HG03432 (cell line): Measurements from ENCODE around the gene ANKRD6.
A peak's percentile ranks its signal among the peaks of the same experiment; 100 is the strongest.

Experiments
- ATAC-seq: cut with Tn5 transposase; IDR thresholded peaks from one replicate; pipeline ENCODE4 v1.9.1; 2021; ENCODE audit warnings: mild to moderate bottlenecking, moderate library complexity; ENCODE audit not compliant: unreplicated experiment

ANKRD6 gene

GRCh38 chr6:89412071-89413005, 20.6 kb upstream of the ANKRD6 start, which contains the start of gene RRAGD:
RRAGD (minus strand) TSS chr6:89412273; CDS start chr6:89411993, 280 bp downstream.
- ATAC-seq, result peak; percentile 83

DNA sequence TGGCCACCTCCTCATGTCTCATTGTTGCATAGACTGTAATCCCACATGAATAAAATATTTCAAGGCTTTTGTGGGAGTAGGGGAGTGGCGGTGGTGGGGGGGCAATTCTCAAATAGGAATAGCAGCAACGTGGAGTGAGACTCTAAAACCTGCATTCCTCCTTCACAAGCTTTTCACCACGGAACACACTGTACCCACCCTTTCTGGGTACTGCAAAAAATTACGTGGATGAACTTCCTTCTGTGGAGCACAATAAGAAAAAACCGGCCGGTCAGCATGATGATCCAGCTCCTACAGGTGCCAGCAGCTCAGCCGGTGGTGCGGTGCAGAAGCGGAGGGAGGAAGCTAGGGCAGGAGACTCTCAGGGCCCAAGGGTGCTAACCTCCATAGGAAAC, 19.9 kb upstream of the ANKRD6 start:
- no peak for ATAC-seq

DNA sequence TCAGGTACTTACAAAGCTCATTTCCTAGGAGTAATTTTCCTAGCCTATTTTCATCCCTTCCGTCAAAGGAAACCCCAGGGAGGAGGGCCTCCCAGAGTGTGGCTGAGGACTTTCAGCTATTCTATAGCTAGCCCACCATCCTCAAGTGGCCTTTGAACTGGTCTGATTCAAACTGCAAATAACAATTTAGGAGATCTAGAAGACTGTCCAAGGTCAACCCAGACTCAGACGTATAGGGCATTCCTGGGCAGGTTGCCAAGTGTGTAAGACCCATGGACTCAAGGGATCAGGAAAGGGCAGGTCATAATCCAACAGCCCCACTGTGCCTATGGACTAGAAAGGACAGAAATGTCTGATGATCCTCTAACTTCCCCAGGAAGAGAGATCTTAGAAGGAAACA, 18.7 kb upstream of the ANKRD6 start:
- ATAC-seq, result no peak

DNA sequence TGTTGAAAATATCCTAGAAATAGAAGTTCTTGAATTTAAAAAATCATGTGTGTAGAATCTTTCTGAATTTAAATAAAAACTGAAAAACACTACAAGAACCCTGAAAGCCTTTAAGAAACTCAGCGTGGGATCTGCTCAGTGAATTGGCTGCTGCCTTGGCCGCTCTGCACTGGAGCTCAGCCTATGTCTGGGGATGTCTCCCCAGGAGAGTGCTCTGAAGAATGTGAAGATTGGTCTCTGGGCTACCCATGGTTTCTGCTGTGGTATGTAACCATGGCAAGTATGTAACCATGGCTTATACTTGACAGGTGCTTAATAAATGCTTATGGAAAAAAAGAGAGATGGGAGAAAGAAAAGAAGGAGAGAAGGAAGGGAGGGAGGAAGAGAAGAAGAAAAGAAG, 17.8 kb upstream of the ANKRD6 start:
- no peak for ATAC-seq

DNA sequence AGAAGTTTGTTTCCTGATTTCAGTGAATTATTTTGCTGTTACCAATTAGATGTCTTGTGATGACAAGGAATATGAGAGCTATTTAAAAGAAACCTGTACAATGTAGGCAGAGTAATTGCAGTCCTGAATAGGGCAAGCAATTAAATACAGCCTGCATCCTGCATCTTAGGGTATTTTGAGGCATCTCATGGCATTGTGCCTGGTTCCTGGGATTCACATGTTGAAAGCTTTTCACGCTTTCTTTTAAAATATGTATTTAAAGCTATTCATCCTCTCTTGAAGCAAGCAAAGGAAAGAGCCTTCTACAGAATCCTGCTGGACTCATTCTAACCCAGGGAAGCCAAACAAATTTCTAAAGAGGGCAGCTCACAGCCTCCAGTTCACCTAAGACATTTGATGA, 16.2 kb upstream of the ANKRD6 start:
- ATAC-seq, result no peak

GRCh38 chr6:89430201-89430962, 2.6 kb upstream of the ANKRD6 start:
- no peak for ATAC-seq

DNA sequence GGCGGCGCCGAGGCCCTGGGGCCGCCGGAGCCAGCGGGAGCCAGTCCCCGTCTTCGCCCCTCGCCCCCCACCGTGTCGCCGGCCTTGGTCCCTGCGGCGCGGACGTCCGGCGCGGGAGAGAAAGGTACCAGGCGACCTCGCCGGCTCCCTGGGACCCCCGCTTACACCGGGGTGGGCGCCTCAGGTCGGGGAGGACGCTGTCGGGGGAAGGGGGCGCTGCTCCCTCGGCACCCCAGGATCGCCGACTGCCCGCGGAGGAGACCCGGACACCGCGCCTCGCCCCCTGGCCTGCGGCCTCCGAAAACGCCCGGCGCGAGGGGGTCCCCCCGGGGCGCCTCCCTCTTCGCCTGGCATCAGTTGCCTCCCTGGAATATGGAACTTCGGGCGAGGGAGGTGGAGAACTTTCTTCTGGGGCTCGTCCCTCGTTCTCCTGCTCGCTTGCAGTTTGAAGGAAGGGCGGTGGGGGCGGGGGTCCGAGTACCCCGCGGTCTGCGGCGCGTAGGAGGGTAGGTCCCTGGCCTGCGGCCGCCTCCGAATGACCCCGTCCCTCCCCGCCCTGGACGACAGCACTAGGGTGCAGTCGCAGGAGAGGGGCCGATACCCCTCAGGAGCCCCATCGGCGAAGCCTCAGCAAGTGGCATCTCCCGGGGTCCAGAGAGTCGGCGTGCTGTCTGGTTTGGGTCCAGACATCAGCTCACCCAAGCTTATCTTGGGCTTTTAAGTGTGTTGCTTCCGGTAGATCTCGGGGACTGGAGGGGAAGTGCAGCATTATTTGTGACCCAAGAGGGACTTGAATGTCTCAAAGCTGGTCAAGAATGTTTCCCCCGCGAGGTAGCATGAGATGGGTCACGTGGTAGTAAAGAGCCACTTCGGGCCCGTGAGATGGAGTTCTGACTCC, 549 bp downstream of the ANKRD6 start:
- ATAC-seq, result peak; percentile 46

DNA sequence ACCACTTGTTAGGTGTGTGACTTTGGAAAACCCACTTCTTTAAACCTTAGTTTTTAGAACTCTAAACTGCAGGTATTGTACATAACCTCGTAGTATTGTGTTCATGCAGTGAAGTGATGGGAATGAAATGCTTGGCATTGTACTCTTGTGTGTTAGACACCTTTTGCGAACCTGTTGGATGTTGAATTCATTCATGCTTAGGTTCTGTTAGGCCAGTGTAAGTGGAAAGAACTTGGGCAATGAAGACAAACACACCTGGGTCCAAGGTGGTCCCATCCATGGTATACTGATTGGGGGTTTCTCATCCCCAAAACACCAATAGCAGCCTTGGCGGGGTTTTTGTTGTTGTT, 1.2 kb downstream of the ANKRD6 start:
- no peak for ATAC-seq

GRCh38 chr6:89434954-89435353, 2.0 kb downstream of the ANKRD6 start:
- ATAC-seq, result no peak

GRCh38 chr6:89436226-89436625, 3.3 kb downstream of the ANKRD6 start:
- ATAC-seq, result no peak

- ATAC-seq, result no peak
Observed at GRCh38 chr6:89438248-89438647, 5.3 kb downstream of the ANKRD6 start.

DNA sequence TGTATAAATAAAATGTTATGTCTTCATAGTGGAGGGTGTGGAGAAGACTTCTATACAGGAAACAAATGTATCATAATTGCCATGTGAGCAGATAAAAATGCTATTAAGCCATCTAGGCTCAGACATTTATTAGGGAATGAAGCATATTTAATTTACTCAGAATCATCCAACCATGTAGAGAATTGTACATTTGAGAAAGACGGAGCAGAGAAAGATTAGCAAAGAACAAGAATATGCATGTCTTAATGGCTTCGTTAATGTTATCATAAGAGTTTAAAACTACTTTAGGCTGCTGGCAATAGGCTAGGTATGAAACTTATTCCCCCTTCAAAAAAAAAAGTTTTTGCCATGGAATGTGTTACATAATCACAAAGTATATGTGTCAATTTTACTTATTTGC, 6.1 kb downstream of the ANKRD6 start:
- ATAC-seq, result no peak

DNA sequence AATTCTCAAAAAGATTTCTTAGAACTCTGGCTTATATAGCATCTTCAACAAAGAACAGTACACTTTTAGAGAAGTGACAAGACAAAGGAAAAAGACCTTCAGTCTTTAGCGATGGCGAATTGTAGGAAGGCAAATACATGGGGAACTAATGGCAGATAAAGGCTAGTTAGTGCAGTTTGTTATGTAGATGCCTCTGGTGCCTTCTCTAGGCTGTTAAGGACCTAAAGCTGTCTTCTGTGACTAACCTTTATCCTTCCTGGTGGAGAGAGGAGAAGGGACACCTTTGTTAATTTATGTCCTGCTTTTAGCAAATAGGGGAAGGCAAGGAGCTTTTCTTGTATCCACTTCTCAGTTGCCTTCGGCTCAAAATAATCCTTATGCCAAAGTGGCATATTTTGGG, 7.2 kb downstream of the ANKRD6 start:
- ATAC-seq, result no peak

GRCh38 chr6:89443658-89444057, 10.7 kb downstream of the ANKRD6 start:
- no peak for ATAC-seq

DNA sequence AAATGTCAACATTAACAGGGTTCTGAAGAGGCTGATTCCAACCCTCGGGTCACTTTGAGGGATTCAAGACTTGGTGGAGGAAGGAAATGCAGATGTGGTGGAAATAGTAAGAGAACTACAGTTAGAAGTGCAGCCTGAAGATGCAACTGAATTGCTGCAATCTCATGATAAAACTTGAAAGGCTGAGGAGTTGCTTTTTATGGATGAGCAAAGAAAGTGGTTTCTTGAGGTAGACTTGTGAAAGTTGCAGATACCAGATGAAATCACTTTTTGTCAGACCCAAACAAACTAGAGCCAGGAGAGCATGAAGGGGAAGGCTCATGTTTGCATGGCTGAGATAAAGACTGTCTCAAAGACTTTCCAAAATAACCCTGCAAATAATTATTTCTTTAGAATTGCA, 16.2 kb downstream of the ANKRD6 start:
- no peak for ATAC-seq

DNA sequence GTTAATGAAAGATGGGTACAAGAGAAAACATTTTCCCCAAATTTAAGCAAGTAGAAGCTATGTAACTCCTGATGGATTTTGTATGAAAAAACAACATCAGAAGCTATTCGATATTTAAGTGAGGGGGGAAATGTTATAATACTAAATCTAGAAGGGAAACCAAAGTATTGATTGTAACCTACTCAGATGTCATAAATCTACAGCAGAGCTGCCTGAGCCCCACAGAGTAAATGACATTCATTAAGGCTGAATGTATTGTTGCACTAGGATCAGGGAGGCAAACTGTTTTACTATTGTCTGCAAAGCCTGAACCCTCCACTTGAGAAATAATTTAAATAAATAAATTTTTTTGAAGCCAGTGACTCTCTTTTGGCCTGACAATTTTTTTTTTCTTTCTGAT, 19.3 kb downstream of the ANKRD6 start:
- no peak for ATAC-seq

DNA sequence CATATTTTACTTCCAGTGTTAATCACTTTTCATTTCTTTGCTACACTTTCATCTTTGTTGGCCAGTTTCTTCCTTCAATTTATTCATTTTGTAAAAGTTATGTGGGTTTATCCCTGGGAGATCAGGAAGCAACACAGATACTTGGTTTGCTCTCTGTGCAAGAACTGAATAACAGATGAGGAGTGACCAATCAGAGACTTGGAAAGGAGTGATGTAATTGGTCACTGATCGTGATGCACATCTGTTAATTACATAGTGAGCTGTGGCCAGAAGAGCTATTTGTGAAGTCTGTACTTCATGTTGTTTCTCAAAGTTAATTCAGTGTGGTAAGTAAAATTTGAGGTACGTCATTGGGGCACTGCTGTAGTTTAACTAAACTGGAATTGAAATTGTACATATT, 21.3 kb downstream of the ANKRD6 start:
- no peak for ATAC-seq

DNA sequence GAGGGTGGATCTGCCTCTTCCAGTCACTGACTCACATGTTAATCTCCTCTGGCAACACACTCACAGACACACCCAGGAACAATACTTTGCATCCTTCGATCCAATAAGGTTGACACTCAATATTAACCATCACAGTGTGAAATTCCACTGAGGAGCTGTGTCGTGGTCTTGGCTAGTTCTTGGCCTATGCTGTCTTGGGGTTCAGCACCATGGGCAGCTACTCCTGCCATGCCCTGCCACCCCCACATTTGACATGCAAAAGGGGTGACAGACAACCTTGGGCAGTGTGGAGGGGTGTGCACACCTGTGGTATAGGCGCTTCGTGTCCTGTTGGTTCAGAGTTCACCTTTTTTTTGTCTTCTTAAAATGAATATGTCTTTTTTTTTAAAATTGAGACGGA, 25.8 kb downstream of the ANKRD6 start:
- no peak for ATAC-seq

- ATAC-seq, result no peak
Observed at GRCh38 chr6:89459501-89459900, 26.5 kb downstream of the ANKRD6 start.

GRCh38 chr6:89460713-89461112, 27.8 kb downstream of the ANKRD6 start:
- ATAC-seq, result no peak

- no peak for ATAC-seq
Observed at GRCh38 chr6:89462503-89462902, 29.6 kb downstream of the ANKRD6 start.
